Amniotic stem cell (primary cell): ENCODE measurements around the gene GOLGA3.
"Not testable (repeated sequence)": the region's sequence is repeated elsewhere in the genome, so short reads cannot be mapped to it uniquely, and the experiment has no call there.

Source experiments
- DNase-seq: peaks from one replicate; lab custom pipeline; 2025; lab: John Stamatoyannopoulos, UW

GOLGA3 gene

GRCh38 chr12:132828706-132829534, at the start of gene GOLGA3:
TSS of gene GOLGA3 (minus strand) at chr12:132828869. CDS start at chr12:132822128, 6,741 bp downstream.
- peak; percentile 82 for DNase-seq

GRCh38 chr12:132874620-132875019, 46.0 kb upstream of the GOLGA3 start:
- not testable (repeated sequence) for DNase-seq

- DNase-seq: no peak
Observed at GRCh38 chr12:132874175-132874574, 45.5 kb upstream of the GOLGA3 start.

- DNase-seq: no peak
Observed at GRCh38 chr12:132873724-132874123, 45.1 kb upstream of the GOLGA3 start.

- DNase-seq: no peak
Observed at GRCh38 chr12:132872975-132873421, 44.3 kb upstream of the GOLGA3 start.

DNA sequence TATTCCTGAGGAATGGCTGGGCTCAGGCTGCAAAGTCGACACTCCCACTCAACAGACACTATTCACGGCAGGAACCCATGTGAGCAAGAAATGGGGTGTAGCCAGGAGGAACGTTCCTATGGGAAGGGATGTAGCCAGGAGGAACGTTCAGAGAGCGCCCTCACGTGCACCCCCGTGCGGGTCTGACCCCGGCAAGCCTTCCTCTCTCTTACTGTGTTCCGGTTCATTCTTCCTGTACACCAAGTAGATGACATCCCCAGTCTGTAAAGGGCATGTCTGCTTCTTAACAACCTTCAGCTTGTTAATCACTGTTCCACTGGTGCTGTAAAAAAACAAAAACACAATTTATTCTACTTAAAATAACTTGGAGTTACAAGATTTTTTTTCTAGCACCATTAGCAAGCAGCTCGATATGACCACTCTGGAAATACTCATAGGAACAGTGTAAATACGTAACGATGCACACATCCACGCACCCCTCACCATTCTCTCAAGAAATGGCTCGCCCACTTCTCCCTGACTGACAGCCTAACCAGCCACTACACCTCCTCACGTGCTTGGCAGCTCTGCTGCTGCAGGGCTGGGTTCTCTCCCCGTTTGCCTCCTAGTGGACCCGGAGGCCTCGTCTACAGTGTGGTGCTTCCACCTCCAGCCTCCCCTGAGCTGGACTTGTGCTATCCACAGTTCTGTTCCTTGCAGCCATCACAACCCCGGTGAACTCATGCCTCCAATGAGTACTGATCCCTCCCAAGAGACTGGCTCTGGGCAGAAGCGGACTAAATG, 43.6 kb upstream of the GOLGA3 start:
- no peak for DNase-seq

GRCh38 chr12:132869551-132869950, 40.9 kb upstream of the GOLGA3 start:
- no peak for DNase-seq

- no peak for DNase-seq
Observed at GRCh38 chr12:132866251-132866828, 37.7 kb upstream of the GOLGA3 start.

DNA sequence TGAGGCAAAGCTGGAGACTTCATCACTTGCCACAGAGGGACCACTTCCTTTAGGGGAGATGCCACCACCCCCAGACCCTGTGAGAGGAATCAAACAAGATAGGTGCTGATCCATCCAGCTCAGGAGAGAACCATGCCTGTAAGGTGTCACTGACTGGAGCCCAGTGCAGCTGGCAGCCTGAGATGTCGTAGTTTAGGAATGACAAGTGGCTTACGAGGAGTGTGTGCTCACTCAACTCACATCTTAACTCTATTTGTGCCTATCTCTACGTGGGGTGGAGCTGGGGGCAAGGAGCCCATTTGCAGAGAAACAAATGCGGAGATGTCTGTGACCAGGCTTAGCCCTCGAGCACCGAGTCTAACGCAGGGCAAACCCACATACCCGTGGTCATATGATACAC, 32.9 kb upstream of the GOLGA3 start:
- no peak for DNase-seq

GRCh38 chr12:132858718-132859266, 30.1 kb upstream of the GOLGA3 start:
- no peak for DNase-seq

- DNase-seq: not testable (repeated sequence)
Observed at GRCh38 chr12:132857019-132857418, 28.4 kb upstream of the GOLGA3 start.

DNA sequence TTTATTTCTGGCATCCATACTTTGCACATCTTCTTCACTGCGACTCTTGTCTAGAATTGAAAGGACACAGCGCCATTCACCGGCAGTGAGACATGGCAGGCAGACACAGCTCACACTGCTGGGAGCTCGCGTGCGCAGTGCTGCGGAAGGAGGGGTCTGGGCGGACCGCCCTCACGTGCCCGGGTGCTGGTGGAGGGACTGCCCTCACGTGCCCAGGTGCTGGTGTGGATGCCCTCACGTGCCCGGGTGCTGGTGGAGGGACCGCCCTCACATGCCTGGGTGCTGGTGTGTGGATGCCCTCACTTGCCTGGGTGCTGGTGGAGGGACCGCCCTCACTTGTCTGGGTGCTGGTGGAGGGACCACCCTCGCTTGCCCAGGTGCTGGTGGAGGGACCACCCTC, 27.9 kb upstream of the GOLGA3 start:
- DNase-seq: no peak

- DNase-seq: not testable (repeated sequence)
Observed at GRCh38 chr12:132855211-132855610, 26.5 kb upstream of the GOLGA3 start.

GRCh38 chr12:132853285-132854092, 24.8 kb upstream of the GOLGA3 start:
- DNase-seq: no peak

DNA sequence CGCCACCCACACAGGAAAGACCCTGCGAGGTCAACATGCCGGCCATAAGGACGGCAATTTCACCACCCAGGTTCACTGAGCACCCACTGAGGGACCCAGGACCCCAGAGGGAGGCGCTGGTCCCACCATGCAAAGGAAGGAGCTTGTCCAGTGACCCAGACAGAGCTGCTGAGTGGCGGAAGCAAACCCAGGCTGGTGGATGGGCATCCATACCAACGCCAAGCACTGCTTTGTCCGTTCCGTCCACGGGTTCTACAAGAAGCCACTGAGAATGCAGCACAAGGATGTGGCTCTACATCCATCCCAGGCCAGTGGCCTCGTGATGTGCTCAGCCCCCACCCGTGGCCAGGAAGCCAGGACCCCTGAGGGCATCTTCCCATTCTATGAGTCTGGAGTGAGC, 23.8 kb upstream of the GOLGA3 start:
- DNase-seq: no peak

- no peak for DNase-seq
Observed at GRCh38 chr12:132851465-132851864, 22.8 kb upstream of the GOLGA3 start.

DNA sequence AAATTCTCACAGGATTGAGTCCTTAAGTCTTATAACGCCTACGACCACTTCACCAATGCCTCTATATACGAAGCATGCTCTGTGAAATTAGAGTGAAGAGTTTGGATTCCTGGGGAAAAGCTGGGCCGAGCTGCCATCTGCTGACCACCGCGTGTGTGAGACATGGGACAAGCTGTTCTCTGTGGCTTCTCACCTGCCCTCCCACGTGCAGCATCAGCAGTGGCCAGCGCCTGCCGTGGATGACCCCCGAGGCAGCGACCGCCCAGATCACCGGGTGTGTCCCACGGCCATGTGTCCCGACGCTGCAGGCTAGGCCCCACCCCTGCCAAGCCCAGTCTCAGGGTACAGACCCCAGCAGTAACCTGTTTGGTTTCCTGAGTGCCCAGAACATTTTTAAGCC, 21.6 kb upstream of the GOLGA3 start:
- DNase-seq: no peak

DNA sequence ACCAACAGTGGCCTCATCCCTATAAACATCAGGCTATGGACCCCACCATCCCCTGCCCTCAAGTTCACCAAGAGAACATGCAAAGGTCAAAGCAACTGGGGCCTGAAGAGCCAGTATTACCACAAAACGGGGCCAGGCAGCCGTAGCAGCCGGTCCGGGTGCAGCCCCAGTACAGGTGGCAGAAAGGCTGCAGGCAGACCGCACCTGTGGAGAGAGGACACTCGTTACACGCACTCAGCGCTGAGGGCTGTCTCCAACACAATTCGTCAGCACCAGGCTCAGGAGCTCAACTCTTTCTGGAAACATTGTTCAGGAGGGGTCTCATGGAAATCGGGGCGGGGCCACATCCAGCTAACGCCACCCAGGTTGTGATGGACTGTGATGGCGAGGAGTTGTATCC, 19.9 kb upstream of the GOLGA3 start:
- no peak for DNase-seq

GRCh38 chr12:132847363-132848356, 19.0 kb upstream of the GOLGA3 start:
- DNase-seq: no peak

GRCh38 chr12:132844681-132845080, 16.0 kb upstream of the GOLGA3 start:
- not testable (repeated sequence) for DNase-seq
